LNCaP clone FGC (cell line): ENCODE results near the gene PHLPP1.

Experiments used
- DNase-seq: peaks from one replicate; pipeline ENCODE4 v3.0.0-alpha.2; 2011; ENCODE audit warnings: low read depth
- H3K4me3 ChIP-seq: 2 replicates; pipeline ENCODE4 v1.5.1; 2011; ENCODE audit warnings: mild to moderate bottlenecking, low read depth, low read length, control low read depth
- TF ChIP-seq, protein P1 (sequence below): IDR thresholded peaks from 2 replicates; pipeline ENCODE4 v1.5.1; 2012; ENCODE audit warnings: mild to moderate bottlenecking; ENCODE audit not compliant: control insufficient read depth, insufficient read depth; ENCODE audit errors: extremely low read depth

The PHLPP1 gene

DNA sequence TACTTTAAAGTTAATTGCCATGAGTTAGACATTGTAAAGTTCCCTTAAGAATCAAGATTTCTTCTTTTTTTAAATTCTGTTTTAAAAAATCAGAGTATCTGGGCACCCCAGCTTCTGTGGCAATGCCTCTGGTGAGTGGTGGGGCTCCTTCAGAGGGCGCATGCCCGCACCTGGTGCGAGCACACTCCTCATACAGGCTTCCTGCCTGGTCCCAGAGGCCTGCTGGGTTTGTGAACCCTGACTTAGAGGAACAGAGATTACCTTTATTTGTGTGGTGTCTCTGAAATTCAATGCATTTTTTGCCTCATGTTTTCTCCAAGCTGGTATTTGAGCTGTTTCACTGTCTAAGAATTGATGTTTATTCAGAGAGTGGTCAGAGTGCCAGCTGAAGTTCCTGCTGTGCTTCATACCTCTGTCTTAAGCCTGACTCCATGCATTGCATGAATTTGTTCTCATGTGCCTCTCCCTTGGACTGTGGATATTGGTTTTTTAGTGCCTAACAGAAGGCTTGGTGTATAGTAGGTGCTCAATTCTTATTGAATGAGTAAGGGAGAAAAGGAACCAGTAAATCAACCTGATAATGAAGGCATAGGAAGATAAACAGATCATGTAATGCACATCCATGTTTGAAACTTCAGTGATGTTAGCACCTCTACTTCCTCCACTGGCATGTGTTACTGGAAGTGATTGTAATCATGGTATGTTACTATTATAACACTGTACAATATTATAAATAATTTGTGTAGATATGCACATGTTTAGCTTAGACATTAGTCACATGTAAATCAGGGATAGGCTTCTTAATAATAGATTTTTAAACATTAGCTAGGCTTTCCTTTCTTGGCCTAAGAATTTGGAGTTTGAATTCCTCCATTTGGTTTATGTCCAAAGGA lies 29.0 kb downstream of the PHLPP1 start:
- DNase-seq, result no peak
- H3K4me3 ChIP-seq, result no peak overlapping the region
- TF ChIP-seq, protein P1, sequence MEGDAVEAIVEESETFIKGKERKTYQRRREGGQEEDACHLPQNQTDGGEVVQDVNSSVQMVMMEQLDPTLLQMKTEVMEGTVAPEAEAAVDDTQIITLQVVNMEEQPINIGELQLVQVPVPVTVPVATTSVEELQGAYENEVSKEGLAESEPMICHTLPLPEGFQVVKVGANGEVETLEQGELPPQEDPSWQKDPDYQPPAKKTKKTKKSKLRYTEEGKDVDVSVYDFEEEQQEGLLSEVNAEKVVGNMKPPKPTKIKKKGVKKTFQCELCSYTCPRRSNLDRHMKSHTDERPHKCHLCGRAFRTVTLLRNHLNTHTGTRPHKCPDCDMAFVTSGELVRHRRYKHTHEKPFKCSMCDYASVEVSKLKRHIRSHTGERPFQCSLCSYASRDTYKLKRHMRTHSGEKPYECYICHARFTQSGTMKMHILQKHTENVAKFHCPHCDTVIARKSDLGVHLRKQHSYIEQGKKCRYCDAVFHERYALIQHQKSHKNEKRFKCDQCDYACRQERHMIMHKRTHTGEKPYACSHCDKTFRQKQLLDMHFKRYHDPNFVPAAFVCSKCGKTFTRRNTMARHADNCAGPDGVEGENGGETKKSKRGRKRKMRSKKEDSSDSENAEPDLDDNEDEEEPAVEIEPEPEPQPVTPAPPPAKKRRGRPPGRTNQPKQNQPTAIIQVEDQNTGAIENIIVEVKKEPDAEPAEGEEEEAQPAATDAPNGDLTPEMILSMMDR, result no peak

DNA sequence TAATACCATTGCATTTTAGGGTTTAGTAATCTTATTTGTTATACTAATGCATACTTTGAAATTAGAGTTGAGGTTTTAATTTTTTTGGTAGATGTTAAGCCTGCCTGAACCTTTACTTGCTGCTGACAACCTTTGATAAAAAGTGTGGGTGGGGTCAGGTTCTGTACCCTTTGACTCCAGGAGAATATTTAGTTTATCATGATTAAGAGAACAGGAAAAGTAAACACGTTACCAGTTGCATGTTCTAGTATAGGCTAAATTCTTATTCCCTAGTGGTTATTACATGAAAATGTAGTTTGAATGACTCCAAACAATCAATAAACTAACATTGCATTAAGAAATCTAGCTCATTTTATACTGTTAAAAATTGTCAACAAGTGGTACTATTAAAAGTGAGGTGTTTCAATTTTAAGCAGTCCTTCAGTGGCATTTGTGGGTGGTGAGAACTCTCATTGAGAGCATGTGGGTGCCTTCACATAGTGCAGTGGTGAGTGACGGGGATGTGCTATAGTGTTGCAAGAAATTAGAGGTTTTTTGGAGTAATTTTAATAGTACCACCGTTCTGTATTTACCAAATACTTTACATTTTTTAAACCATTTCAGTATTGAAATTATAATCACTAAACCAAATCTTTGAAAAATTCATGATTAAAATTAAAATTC lies 29.9 kb downstream of the PHLPP1 start:
- no peak for DNase-seq
- TF ChIP-seq, protein P1, result no peak
- no peak overlapping the region for H3K4me3 ChIP-seq

DNA sequence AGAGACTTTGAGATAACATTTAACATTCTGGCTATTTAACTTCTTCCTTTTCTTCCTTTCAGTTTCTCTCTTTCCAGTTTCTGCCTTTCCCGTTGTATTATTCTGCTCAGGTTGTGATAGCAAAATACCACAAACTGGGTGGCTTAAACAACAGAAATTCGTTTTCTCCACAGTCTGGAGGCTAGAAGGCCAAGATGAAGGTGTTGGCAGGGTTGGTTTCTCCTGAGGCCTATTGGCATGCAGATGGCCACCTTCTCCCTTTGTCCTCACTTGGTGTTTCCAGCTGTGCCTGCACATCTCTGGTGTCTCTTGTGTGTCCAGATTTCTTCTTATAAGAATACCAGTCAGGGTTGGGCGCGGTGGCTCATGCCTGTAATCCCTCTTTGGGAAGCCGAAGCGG lies 34.0 kb downstream of the PHLPP1 start:
- no peak for DNase-seq
- TF ChIP-seq, protein P1, result no peak
- no peak overlapping the region for H3K4me3 ChIP-seq

DNA sequence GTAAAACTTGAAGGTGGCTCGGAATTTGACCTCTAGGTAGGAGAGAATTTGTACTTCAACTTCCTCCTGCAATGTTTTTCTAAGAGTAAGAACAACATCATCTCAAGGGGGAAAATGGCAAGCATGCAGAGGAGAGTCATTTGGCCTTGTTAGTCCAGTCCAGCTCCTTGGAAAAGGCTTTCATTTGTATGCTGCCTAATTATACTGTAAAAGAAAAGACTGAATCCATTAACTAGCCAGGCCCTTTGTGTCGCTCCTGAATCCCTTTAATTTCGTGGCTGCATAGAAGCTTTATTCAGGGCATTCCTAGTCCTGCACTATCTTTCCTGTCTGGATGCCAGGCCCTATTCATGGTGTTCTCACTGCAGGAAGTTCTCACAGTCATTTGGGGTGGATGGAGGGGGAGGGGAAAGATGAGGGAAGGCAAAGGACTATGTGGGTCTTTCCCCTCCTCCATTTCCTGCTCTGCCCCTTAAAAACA lies 36.0 kb downstream of the PHLPP1 start:
- no peak for DNase-seq
- no peak overlapping the region for H3K4me3 ChIP-seq
- TF ChIP-seq, protein P1, result no peak

DNA sequence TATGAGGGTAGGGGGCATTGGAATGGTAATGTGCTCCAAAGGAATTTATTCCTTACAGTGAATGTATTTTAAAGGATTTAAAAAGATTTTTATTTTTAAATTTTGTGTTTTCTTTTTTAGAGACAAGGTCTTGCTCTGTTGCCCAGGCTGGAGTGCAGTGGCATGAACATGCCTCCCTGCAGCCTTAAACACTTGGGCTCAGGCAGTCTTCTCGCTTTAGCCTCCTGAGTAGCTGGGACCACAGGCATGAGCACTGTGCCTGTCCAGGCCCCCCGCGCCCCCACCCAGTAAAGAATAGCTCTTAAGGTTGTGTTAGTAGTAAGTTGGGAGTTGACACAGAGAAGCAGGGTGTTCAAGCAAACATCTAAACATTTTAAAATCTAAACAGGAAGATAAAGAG lies 36.6 kb downstream of the PHLPP1 start:
- no peak for DNase-seq
- TF ChIP-seq, protein P1, result no peak
- no peak overlapping the region for H3K4me3 ChIP-seq

DNA sequence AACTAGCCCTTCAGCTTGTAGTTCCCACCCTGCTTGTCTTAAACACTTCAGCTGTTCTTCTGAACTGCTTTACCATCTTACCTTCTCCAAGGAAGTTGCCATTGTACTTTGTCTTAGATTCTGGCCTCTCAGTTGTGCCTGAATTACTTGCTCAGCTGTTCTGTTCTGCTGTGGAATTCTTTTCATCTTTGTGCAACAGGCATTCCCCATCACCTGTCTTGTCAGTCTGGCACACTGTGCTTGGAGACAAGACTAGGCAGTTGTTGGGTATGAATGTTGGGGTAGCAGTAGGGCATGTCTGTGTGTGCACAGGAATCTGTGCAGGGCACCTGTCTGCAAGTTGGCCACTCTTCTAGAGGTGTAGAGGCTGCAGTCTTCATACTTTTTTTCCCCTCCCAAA lies 38.7 kb downstream of the PHLPP1 start:
- TF ChIP-seq, protein P1, result no peak
- DNase-seq, result no peak
- no peak overlapping the region for H3K4me3 ChIP-seq

DNA sequence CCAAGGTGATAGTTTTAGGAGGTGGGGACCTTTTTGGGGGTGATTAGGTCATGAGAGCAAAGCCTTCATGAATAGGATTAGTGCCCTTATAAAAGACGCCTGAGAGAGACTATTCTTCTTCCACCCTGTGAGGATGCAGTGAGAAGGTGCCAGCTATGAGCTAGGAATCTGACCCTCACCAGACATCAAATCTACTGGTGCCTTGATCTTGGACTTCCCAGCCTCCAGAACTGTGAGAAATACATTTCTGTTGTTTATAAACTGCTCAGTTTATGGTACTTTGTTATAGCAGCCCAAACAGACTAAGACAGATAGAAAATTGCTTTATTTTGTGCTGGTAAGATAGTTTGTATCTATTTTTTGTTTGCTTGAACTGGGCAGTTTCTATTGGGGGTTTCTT lies 40.1 kb downstream of the PHLPP1 start:
- DNase-seq, result no peak
- TF ChIP-seq, protein P1, result no peak
- no peak overlapping the region for H3K4me3 ChIP-seq
